H1 (cell line): ENCODE measurements around the gene TSC22D1. TPM values are rescaled to one million over a fixed set of nuclear protein-coding genes. Genes with fewer than 3 reads are reported as not detected.

Experiments
- CTCF ChIA-PET: fragments of 300-600 bp; sonication (Branson Sonifier 250); formaldehyde crosslinking; loops from one replicate; lab custom pipeline; 2021; ENCODE audit not compliant: partially characterized antibody; lab: Charles Lee
- POLR2A ChIA-PET: fragments of 300-600 bp; sonication (Branson Sonifier 250); formaldehyde crosslinking; loops from one replicate; lab custom pipeline; 2021; ENCODE audit warnings: inconsistent platforms; ENCODE audit not compliant: partially characterized antibody; lab: Charles Lee
- DNase-seq, 2 experiments: peaks; one replicate each; pipeline versions ENCODE4 v3.0.0 to v3.0.0-alpha.2; 2010 to 2022; ENCODE audit warnings: low spot score in 2 of 2, low read depth in 1 of 2, mixed read lengths in 1 of 2
- FAIRE-seq: peaks from 2 replicates; lab custom pipeline; 2011; peaks lifted over from hg19 to GRCh38; lab: Jason Lieb, UNC
- H2AFZ ChIP-seq: 2 replicates; pipeline ENCODE4 v1.8.1; 2012; ENCODE audit warnings: low read length, inconsistent platforms
- H2AK5ac ChIP-seq: 2 replicates; pipeline ENCODE4 v1.6.1; 2013; ENCODE audit warnings: low read depth, low read length
- H2BK120ac ChIP-seq: replicated peaks from 2 replicates; pipeline ENCODE3; 2013; ENCODE audit warnings: low read depth, low read length, inconsistent platforms
- H2BK12ac ChIP-seq: 2 replicates; pipeline ENCODE4 v1.6.1; 2013; ENCODE audit warnings: low read depth, low read length
- H2BK15ac ChIP-seq: 2 replicates; pipeline ENCODE4 v1.6.1; 2013; ENCODE audit warnings: low read length
- H2BK20ac ChIP-seq: 2 replicates; pipeline ENCODE4 v1.6.1; 2013; ENCODE audit warnings: low read length
- H2BK5ac ChIP-seq: 2 replicates; pipeline ENCODE4 v1.6.1; 2013; ENCODE audit warnings: low read depth, low read length
- H3K14ac ChIP-seq: 2 replicates; pipeline ENCODE4 v1.6.1; 2013; ENCODE audit warnings: inconsistent platforms; ENCODE audit not compliant: insufficient read length
- H3K18ac ChIP-seq: 2 replicates; pipeline ENCODE4 v1.6.1; 2013; ENCODE audit warnings: low read length; ENCODE audit errors: extremely low read depth
- H3K23ac ChIP-seq: 2 replicates; pipeline ENCODE4 v1.6.1; 2013; ENCODE audit warnings: inconsistent platforms; ENCODE audit not compliant: insufficient read length
- H3K23me2 ChIP-seq: 2 replicates; pipeline ENCODE4 v1.6.1; 2013; ENCODE audit warnings: low read depth, low read length
- H3K27ac ChIP-seq: 2 replicates; pipeline ENCODE4 v1.6.1; 2011; ENCODE audit warnings: low read depth, low read length, inconsistent platforms
- H3K27me3 ChIP-seq, 4 experiments: replicated peaks in 1 of 4; 1 replicate in 1 of 4; 2 replicates in 3 of 4; pipeline versions ENCODE4 v1.6.1 to v1.8.1; 2011 to 2013; ENCODE audit warnings: low read length in 3 of 4, mild to moderate bottlenecking in 3 of 4, inconsistent platforms in 2 of 4, mixed read lengths in 2 of 4, moderate library complexity in 1 of 4; ENCODE audit not compliant: control insufficient read depth in 3 of 4, insufficient read depth in 3 of 4; ENCODE audit errors: extremely low read depth in 1 of 4
- H3K36me3 ChIP-seq, 4 experiments: 2 replicates each; pipeline versions ENCODE4 v1.6.1 to v1.8.1; 2011 to 2013; ENCODE audit warnings: mild to moderate bottlenecking in 4 of 4, low read length in 3 of 4, moderate library complexity in 2 of 4, control low read depth in 1 of 4, inconsistent platforms in 1 of 4; ENCODE audit not compliant: insufficient read depth in 4 of 4, control insufficient read depth in 2 of 4
- H3K4ac ChIP-seq: replicated peaks from 2 replicates; pipeline ENCODE3; 2013; ENCODE audit warnings: low read length, low read depth, mixed read lengths, inconsistent platforms; ENCODE audit not compliant: insufficient read length
- H3K4me1 ChIP-seq, 4 experiments: replicated peaks in 1 of 4; 1 replicate in 1 of 4; 2 replicates in 3 of 4; pipeline versions ENCODE4 v1.6.1 to v1.8.1; 2011 to 2013; ENCODE audit warnings: low read length in 3 of 4, inconsistent platforms in 2 of 4, mixed read lengths in 1 of 4; ENCODE audit not compliant: insufficient read depth in 4 of 4, control insufficient read depth in 3 of 4
- H3K4me2 ChIP-seq, 2 experiments: 2 replicates each; pipeline versions ENCODE4 v1.6.1 to v1.8.1; 2011 to 2013; ENCODE audit warnings: low read depth in 2 of 2, low read length in 2 of 2, control low read depth in 1 of 2, inconsistent platforms in 1 of 2, mild to moderate bottlenecking in 1 of 2; ENCODE audit not compliant: insufficient read depth in 1 of 2
- H3K4me3 ChIP-seq, 4 experiments: fragments of 200-600, 300-600 bp in 1 of 4; sonication (generic), shearing (Covaris generic), sonication (Bioruptor Twin) in 1 of 4; 2 replicates each; pipeline versions ENCODE4 v1.5.1 to v1.8.1; 2011 to 2016; ENCODE audit warnings: low read length in 4 of 4, low read depth in 3 of 4, control low read depth in 2 of 4, inconsistent platforms in 2 of 4, mild to moderate bottlenecking in 2 of 4, mixed read lengths in 1 of 4, moderate library complexity in 1 of 4; ENCODE audit not compliant: insufficient read depth in 2 of 4; ENCODE audit errors: extremely low read depth in 1 of 4
- H3K56ac ChIP-seq: replicated peaks from 2 replicates; pipeline ENCODE3; 2013; ENCODE audit warnings: low read depth, mild to moderate bottlenecking, mixed read lengths, low read length, inconsistent platforms; ENCODE audit not compliant: insufficient read length
- H3K79me1 ChIP-seq: 2 replicates; pipeline ENCODE4 v1.6.1; 2013; ENCODE audit warnings: low read depth, low read length, control low read depth
- H3K79me2 ChIP-seq, 2 experiments: 2 replicates each; pipeline versions ENCODE4 v1.6.1 to v1.8.1; 2012 to 2013; ENCODE audit warnings: low read length in 2 of 2, mild to moderate bottlenecking in 2 of 2, inconsistent platforms in 1 of 2; ENCODE audit not compliant: insufficient read depth in 2 of 2, control insufficient read depth in 1 of 2
- H3K9ac ChIP-seq, 4 experiments: replicated peaks in 1 of 4; 1 replicate in 1 of 4; 2 replicates in 3 of 4; pipeline versions ENCODE4 v1.6.1 to v1.8.1; 2011 to 2013; ENCODE audit warnings: low read depth in 3 of 4, low read length in 3 of 4, control low read depth in 2 of 4, mild to moderate bottlenecking in 2 of 4, moderate library complexity in 2 of 4, inconsistent platforms in 1 of 4; ENCODE audit errors: extremely low read depth in 1 of 4
- H3K9me3 ChIP-seq, 2 experiments: 2 replicates each; pipeline versions ENCODE4 v1.6.1 to v1.8.1; 2012 to 2013; ENCODE audit warnings: mild to moderate bottlenecking in 2 of 2, moderate library complexity in 2 of 2, control low read depth in 1 of 2, inconsistent platforms in 1 of 2, low read depth in 1 of 2, low read length in 1 of 2, mixed read lengths in 1 of 2; ENCODE audit not compliant: insufficient read depth in 2 of 2
- H4K20me1 ChIP-seq, 2 experiments: replicated peaks in 1 of 2; 2 replicates each; pipeline versions ENCODE3 to v1.8.1; 2011 to 2013; ENCODE audit warnings: inconsistent platforms in 2 of 2, low read length in 2 of 2, mild to moderate bottlenecking in 1 of 2; ENCODE audit not compliant: insufficient read depth in 2 of 2, control insufficient read depth in 1 of 2
- H4K5ac ChIP-seq: 2 replicates; pipeline ENCODE4 v1.6.1; 2013; ENCODE audit warnings: low read length, low read depth, mixed read lengths, inconsistent platforms; ENCODE audit not compliant: insufficient read length
- H4K8ac ChIP-seq: 2 replicates; pipeline ENCODE4 v1.8.0; 2013; ENCODE audit warnings: mild to moderate bottlenecking, moderate library complexity, low read length, inconsistent platforms; ENCODE audit not compliant: insufficient read depth; ENCODE audit errors: extremely low read depth
- H4K91ac ChIP-seq: replicated peaks from 2 replicates; pipeline ENCODE3; 2013; ENCODE audit warnings: low read length, mixed read lengths, inconsistent platforms; ENCODE audit not compliant: insufficient read length
- E2F6 ChIP-seq: IDR thresholded peaks from 2 replicates; pipeline ENCODE4 v1.6.1; 2012; ENCODE audit warnings: inconsistent platforms
- NANOG ChIP-seq: IDR thresholded peaks from 2 replicates; pipeline ENCODE4 v1.6.1; 2011; ENCODE audit warnings: low read length, low read depth, mild to moderate bottlenecking, inconsistent platforms; ENCODE audit not compliant: insufficient read depth, poor library complexity, severe bottlenecking
- TEAD4 ChIP-seq: IDR thresholded peaks from 2 replicates; pipeline ENCODE4 v1.6.1; 2012; ENCODE audit warnings: low read depth, low read length, inconsistent platforms, mixed read lengths
- WGBS, 2 experiments: shearing (Covaris generic) in 1 of 2; methylation state at CpG; one replicate each; pipeline versions ENCODE4 v1.1.6 to v1.1.7; 2013 to 2015; ENCODE audit warnings: low lambda C conversion rate in 2 of 2, mixed read lengths in 2 of 2, inconsistent platforms in 1 of 2, low coverage in 1 of 2, missing lambda C conversion rate in 1 of 2; ENCODE audit not compliant: insufficient replicate concordance in 2 of 2, insufficient coverage in 1 of 2, insufficient read length in 1 of 2; ENCODE audit errors: extremely low coverage in 1 of 2, missing lambda C conversion rate in 1 of 2; 5-methylcytosine and 5-hydroxymethylcytosine counted together
- polyA plus RNA-seq, 7 experiments: library from polyadenylated mRNA; depleted of rRNA in 3 of 7; stranded (reverse) in 5 of 7; unstranded in 2 of 7; fragments of >200 nt in 5 of 7; fragments of 200-250 nt in 2 of 7; gene quantifications; 1 replicate in 5 of 7; 2 replicates in 1 of 7; 4 replicates in 1 of 7; pipeline versions ENCODE4 v1.2.1 to v1.2.3, GENCODE V29; 2011 to 2013; ENCODE audit warnings: missing spikeins in 2 of 7, mixed read lengths in 2 of 7
- total RNA-seq: library from RNA; stranded (reverse); fragmentation: NEBNext Ultra II Directional; extraction: Animal tissue kit (Norgen Biotek cat#: 25700); gene quantifications from 2 replicates; pipeline ENCODE4 v1.2.1, GENCODE V29; 2021

Gene TSC22D1
- total and polyA plus RNA-seq, 2 of the 8 experiments (the other 6 are each of a cell fraction or from before 2014, with no cell fraction given): 52.6 to 80.9 TPM

GRCh38 chr13:44420376-44421220 lies 155.5 kb downstream of the TSC22D1 start:
- POLR2A ChIA-PET: interaction anchor here (1.2 to 8.1 kb wide), 2 partner anchors 14 to 30 kb away, joined by 3 to 80 read pairs; no protein-coding TSS in a partner anchor
- H3K27ac ChIP-seq: no peak overlapping the region
- peaks cover 8 to 16% (median 12%) of the 10 kb centered on the region in 4 experiments for H3K4me1 ChIP-seq
- TF ChIP-seq E2F6 (no peak), TEAD4 (0 out of 2 replicates have a peak, but pooled peaks have one; percentile 4), NANOG (no peak)
- TF ChIP-seq, all 59 proteins: peak for 1
- Histone ChIP-seq H2BK20ac (no peak overlapping the region), H2AK5ac (no peak overlapping the region), H3K56ac (no peak overlapping the region), H4K8ac (no peak overlapping the region), H4K20me1 (no peaks in the 10 kb centered on the region), H3K23me2 (no peaks in the 10 kb centered on the region), H3K23ac (no peak overlapping the region), H3K9me3 (no peaks in the 10 kb centered on the region), H3K14ac (no peak overlapping the region), H4K5ac (no peak overlapping the region), H2BK120ac (no peak overlapping the region), H3K79me2 (no peaks in the 10 kb centered on the region), H3K79me1 (no peaks in the 10 kb centered on the region), H3K4me2 (peak overlapping the region; percentile 30 to 45; a peak in 2 of 4 replicates), H3K18ac (no peak overlapping the region), H2AFZ (no peak overlapping the region), H3K27me3 (no peaks in the 10 kb centered on the region), H4K91ac (peak overlapping the region; percentile 13), H3K4me3 (no peak overlapping the region), H3K4ac (no peak overlapping the region), H3K36me3 (no peaks in the 10 kb centered on the region), H2BK12ac (no peak overlapping the region; the same call in 1 of the 2 replicates), H3K9ac (no peak overlapping the region), H2BK5ac (no peak overlapping the region), H2BK15ac (peak overlapping the region; percentile 40; the same call in 1 of the 2 replicates)
- CTCF ChIA-PET: interaction anchor here (0.6 to 1.9 kb wide), 8 partner anchors 9 to 512 kb away, joined by 3 to 6 read pairs (median 3); no protein-coding TSS in a partner anchor
- FAIRE-seq (peak; percentile 36), DNase-seq (peak in 1 of 2 experiments; percentile 49)
- WGBS, 2 experiments: 61% methylated on average over 14 of the region's 15 CpGs; no CpG with 5 or more reads in 1 of the 2 experiments
